ENCODE results near the gene NAA20. TPM values are rescaled to one million over a fixed set of nuclear protein-coding genes. Genes with fewer than 3 reads are reported as not detected.
A peak's percentile ranks its signal among the peaks of the same experiment; 100 is the strongest.

NAA20 gene
- polyA plus RNA-seq, 3 donors = 39.4 to 103 (median 94.0) TPM

DNA sequence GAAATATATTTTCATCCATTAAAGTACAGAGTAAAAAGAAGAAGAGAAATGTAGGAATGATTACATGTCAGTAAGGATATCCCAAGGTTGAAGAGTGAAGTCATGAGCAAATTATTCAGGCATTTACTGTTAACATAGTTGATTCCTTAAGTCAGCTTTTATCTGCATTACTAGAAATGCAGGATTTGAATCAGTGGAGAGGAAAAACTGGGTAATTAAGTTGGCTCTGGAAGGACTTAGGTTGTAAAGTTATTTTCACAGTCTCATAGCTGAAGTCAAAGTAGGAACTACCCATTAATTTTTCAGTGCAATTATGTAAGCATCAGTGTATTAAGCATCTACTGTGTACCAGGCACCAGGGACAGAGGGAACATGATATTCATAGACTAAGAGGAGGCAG is 7.8 kb downstream of the NAA20 start:
- no peak overlapping the region for H2AFZ ChIP-seq (ENCODE audit: insufficient read depth, low read depth, low read length, poor library complexity, severe bottlenecking)
- H3K4me3 Mint-ChIP-seq = no peak overlapping the region
- H3K27ac Mint-ChIP-seq = peak overlapping the region in 1 of 7 donors; percentile 69
- no peaks in the 10 kb centered on the region for H3K9me3 Mint-ChIP-seq
- no peak overlapping the region for H3K4me2 ChIP-seq (replicated peaks; ENCODE audit: extremely low read depth, low read length, poor library complexity, severe bottlenecking)
- no peaks in the 10 kb centered on the region for H3K27me3 ChIP-seq (ENCODE audit: control insufficient read depth in 2 of 2, insufficient read depth in 2 of 2, low read length in 2 of 2)
- H3K79me2 ChIP-seq (ENCODE audit: insufficient read depth, low read length) = peaks cover 87% of the 10 kb centered on the region
- H3K27ac ChIP-seq (ENCODE audit: low read depth in 1 of 2, low read length in 2 of 2) = no peak overlapping the region
- H3K4me3 ChIP-seq (replicated peaks in 1 of 3; ENCODE audit: low read depth in 2 of 3, low read length in 3 of 3) = no peak overlapping the region
- H3K9ac ChIP-seq (ENCODE audit: insufficient read depth, low read length, poor library complexity, severe bottlenecking) = no peak overlapping the region
- peaks cover 49 to 80% of the 10 kb centered on the region in 2 donors for H3K36me3 ChIP-seq (replicated peaks in 1 of 2; ENCODE audit: control insufficient read depth in 1 of 2, insufficient read depth in 2 of 2, low read length in 2 of 2)
- TF ChIP-seq, protein P1, sequence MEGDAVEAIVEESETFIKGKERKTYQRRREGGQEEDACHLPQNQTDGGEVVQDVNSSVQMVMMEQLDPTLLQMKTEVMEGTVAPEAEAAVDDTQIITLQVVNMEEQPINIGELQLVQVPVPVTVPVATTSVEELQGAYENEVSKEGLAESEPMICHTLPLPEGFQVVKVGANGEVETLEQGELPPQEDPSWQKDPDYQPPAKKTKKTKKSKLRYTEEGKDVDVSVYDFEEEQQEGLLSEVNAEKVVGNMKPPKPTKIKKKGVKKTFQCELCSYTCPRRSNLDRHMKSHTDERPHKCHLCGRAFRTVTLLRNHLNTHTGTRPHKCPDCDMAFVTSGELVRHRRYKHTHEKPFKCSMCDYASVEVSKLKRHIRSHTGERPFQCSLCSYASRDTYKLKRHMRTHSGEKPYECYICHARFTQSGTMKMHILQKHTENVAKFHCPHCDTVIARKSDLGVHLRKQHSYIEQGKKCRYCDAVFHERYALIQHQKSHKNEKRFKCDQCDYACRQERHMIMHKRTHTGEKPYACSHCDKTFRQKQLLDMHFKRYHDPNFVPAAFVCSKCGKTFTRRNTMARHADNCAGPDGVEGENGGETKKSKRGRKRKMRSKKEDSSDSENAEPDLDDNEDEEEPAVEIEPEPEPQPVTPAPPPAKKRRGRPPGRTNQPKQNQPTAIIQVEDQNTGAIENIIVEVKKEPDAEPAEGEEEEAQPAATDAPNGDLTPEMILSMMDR (IDR thresholded peaks at IDR 0.05) = no peak
- DNase-seq = no peak
- intact Hi-C loops (cut with micrococcal nuclease) = no loop called here
- H3K27me3 Mint-ChIP-seq (ENCODE audit: low read depth in 3 of 3) = no peaks in the 10 kb centered on the region
- peaks cover 36 to 74% of the 10 kb centered on the region in 2 donors for H3K36me3 Mint-ChIP-seq
- no peaks in the 10 kb centered on the region for H3K9me3 ChIP-seq (replicated peaks in 1 of 2; ENCODE audit: control insufficient read depth in 1 of 2, insufficient read depth in 1 of 2, low read length in 2 of 2)
- peaks cover 18% of the 10 kb centered on the region for H3K4me1 Mint-ChIP-seq
- peaks cover 8% of the 10 kb centered on the region in 2 donors for H3K4me1 ChIP-seq (ENCODE audit: control insufficient read depth in 1 of 2, insufficient read depth in 2 of 2, low read length in 2 of 2)
- H4K20me1 ChIP-seq (ENCODE audit: insufficient read depth, low read length) = peaks cover 65% of the 10 kb centered on the region

DNA sequence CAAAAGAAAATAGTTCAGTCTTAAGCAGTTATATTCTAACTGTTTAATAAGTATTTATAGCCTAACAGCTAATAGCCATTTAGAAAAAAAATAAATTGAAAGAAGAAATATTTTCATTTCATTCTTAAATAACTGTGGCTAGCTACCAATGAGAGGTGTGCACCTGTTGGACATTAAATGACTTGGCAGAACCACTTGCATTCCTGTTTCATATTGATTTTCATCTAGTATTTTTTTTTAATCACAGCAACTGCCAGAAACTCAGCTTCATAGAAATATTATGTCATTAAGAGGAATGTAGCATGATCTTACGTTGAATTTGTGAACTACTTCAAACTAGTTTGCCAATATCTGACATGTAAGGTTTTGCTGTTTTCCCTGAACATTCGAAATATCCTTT is 10.1 kb downstream of the NAA20 start:
- Histone ChIP-seq H3K4me1 (ENCODE audit: control insufficient read depth in 1 of 2, insufficient read depth in 2 of 2, low read length in 2 of 2) (no peaks in the 10 kb centered on the region), H3K9me3 (replicated peaks in 1 of 2; ENCODE audit: control insufficient read depth in 1 of 2, insufficient read depth in 1 of 2, low read length in 2 of 2) (no peaks in the 10 kb centered on the region), H3K9ac (ENCODE audit: insufficient read depth, low read length, poor library complexity, severe bottlenecking) (no peak overlapping the region), H3K79me2 (ENCODE audit: insufficient read depth, low read length) (peaks cover 68% of the 10 kb centered on the region), H2AFZ (ENCODE audit: insufficient read depth, low read depth, low read length, poor library complexity, severe bottlenecking) (no peak overlapping the region), H3K4me2 (replicated peaks; ENCODE audit: extremely low read depth, low read length, poor library complexity, severe bottlenecking) (no peak overlapping the region), H3K27ac (ENCODE audit: low read depth in 1 of 2, low read length in 2 of 2) (no peak overlapping the region), H3K27me3 (ENCODE audit: control insufficient read depth in 2 of 2, insufficient read depth in 2 of 2, low read length in 2 of 2) (no peaks in the 10 kb centered on the region), H3K36me3 (replicated peaks in 1 of 2; ENCODE audit: control insufficient read depth in 1 of 2, insufficient read depth in 2 of 2, low read length in 2 of 2) (peaks cover 67 to 95% of the 10 kb centered on the region in 2 donors), H4K20me1 (ENCODE audit: insufficient read depth, low read length) (peaks cover 47% of the 10 kb centered on the region), H3K4me3 (replicated peaks in 1 of 3; ENCODE audit: low read depth in 2 of 3, low read length in 3 of 3) (no peak overlapping the region)
- no CpG with 5 or more reads among the region's 2 CpGs for WGBS (ENCODE audit: insufficient coverage)
- Mint-ChIP-seq H3K27ac (no peak overlapping the region), H3K36me3 (peaks cover 50 to 78% of the 10 kb centered on the region in 2 donors), H3K4me3 (no peak overlapping the region), H3K4me1 (no peaks in the 10 kb centered on the region), H3K9me3 (no peaks in the 10 kb centered on the region), H3K27me3 (ENCODE audit: low read depth in 3 of 3) (no peaks in the 10 kb centered on the region)
- DNase-seq = no peak
- intact Hi-C loops (cut with micrococcal nuclease) = no loop called here
- TF ChIP-seq, protein P1 (IDR thresholded peaks at IDR 0.05) = no peak
